Karpas-422 (cell line): ENCODE results near the gene JAZF1. TPM values are rescaled to one million over a fixed set of nuclear protein-coding genes. Genes with fewer than 3 reads are reported as not detected.
"Not testable (repeated sequence)": the region's sequence is repeated elsewhere in the genome, so short reads cannot be mapped to it uniquely, and the experiment has no call there.

ENCODE experiments used
- DNase-seq: peaks from one replicate; pipeline ENCODE4 v3.0.0-alpha.2; 2015
- H2AFZ ChIP-seq: fragments of 200-600 bp; sonication (generic); 2 replicates; pipeline ENCODE4 v1.6.1; 2014; ENCODE audit warnings: antibody characterized with exemption, low read length, mixed read lengths
- H3K27ac ChIP-seq: fragments of 200-600 bp; sonication (generic); 2 replicates; pipeline ENCODE4 v1.5.1; 2014; ENCODE audit warnings: mild to moderate bottlenecking, low read length, moderate library complexity
- H3K27me3 ChIP-seq: fragments of 200-600 bp; sonication (generic); 2 replicates; pipeline ENCODE4 v1.6.1; 2014; ENCODE audit warnings: low read length, mixed read lengths
- H3K36me3 ChIP-seq: fragments of 200-600 bp; sonication (generic); 2 replicates; pipeline ENCODE4 v1.6.1; 2014; ENCODE audit warnings: low read length, mixed read lengths; ENCODE audit not compliant: insufficient read depth
- H3K4me1 ChIP-seq: fragments of 200-600 bp; sonication (generic); 2 replicates; pipeline ENCODE4 v1.6.1; 2014; ENCODE audit warnings: mild to moderate bottlenecking, low read length, mixed read lengths
- H3K4me2 ChIP-seq: fragments of 200-600 bp; sonication (generic); 2 replicates; pipeline ENCODE4 v1.6.1; 2014; ENCODE audit warnings: low read length, low read depth, mild to moderate bottlenecking; ENCODE audit not compliant: poor library complexity, severe bottlenecking
- H3K4me3 ChIP-seq: fragments of 200-600 bp; sonication (generic); 2 replicates; pipeline ENCODE4 v1.5.1; 2014; ENCODE audit warnings: mild to moderate bottlenecking, antibody characterized with exemption, low read length, mixed read lengths
- H3K79me2 ChIP-seq: fragments of 200-600 bp; sonication (generic); 2 replicates; pipeline ENCODE4 v1.6.1; 2014; ENCODE audit warnings: mild to moderate bottlenecking, low read length, mixed read lengths
- H3K9ac ChIP-seq: fragments of 200-600 bp; sonication (generic); 2 replicates; pipeline ENCODE4 v1.6.0; 2014; ENCODE audit warnings: low read length
- H3K9me2 ChIP-seq: fragments of 200-600 bp; sonication (generic), shearing (Covaris generic); replicated peaks from 2 replicates; pipeline ENCODE4 v1.6.0; 2014; ENCODE audit warnings: mild to moderate bottlenecking, low read length, moderate library complexity; ENCODE audit not compliant: insufficient read depth
- H3K9me3 ChIP-seq: fragments of 300-700, 200-600 bp; sonication (generic); 2 replicates; pipeline ENCODE4 v1.6.1; 2014; ENCODE audit warnings: low read length, mixed read lengths
- H4K20me1 ChIP-seq: fragments of 200-600 bp; sonication (generic); 2 replicates; pipeline ENCODE4 v1.6.1; 2014; ENCODE audit warnings: mild to moderate bottlenecking, antibody characterized with exemption, low read length, low read depth; ENCODE audit not compliant: insufficient read depth
- total RNA-seq: library from RNA; depleted of rRNA; stranded (reverse); fragments of >200 nt; shearing (Covaris generic); gene quantifications from 2 replicates; pipeline ENCODE4 v1.2.3, GENCODE V29; 2014; ENCODE audit warnings: low replicate concordance

Gene JAZF1
- total RNA-seq, 1 experiment from 2014 or later: 4.2 TPM

DNA sequence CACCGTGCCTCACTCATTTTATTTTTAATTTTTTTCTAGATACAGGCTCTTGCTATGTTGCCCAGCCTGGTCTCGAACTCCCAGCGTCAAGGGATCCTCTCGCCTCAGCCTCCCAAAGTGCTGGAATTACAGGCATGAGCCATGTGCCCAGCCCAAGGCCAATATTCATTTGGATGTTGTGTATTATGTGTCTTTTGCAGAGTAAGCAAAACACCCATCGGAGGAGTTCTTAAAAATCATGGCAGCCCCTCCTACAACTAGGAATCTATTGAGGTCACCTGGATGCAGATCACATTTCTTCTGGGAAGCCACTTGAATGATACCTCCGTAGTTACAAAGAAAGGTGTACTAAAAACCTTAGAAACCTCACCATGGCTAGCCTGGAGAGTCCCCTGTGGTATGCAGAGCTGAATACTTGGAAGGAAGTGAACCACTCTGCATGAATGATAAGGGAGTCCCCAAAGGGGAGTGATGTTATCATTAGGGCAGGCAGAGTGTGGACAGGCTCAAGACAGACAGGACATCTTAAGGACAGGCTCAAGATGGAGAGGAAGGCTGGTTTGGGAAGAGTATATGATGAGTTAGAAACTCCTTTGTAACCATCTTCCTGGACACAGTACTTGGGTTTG is 254.9 kb downstream of the JAZF1 start:
- Histone ChIP-seq H3K9ac (no peak overlapping the region), H3K27ac (no peak overlapping the region), H3K79me2 (no peaks in the 10 kb centered on the region), H3K4me3 (no peak overlapping the region), H3K9me3 (no peaks in the 10 kb centered on the region), H4K20me1 (no peaks in the 10 kb centered on the region), H3K9me2 (no peaks in the 10 kb centered on the region), H2AFZ (no peak overlapping the region), H3K4me2 (no peak overlapping the region), H3K4me1 (peaks cover 47% of the 10 kb centered on the region), H3K36me3 (no peaks in the 10 kb centered on the region), H3K27me3 (no peaks in the 10 kb centered on the region)
- no peak for DNase-seq

GRCh38 chr7:27923642-27923980 is 257.0 kb downstream of the JAZF1 start:
- no peaks in the 10 kb centered on the region for H3K9me3 ChIP-seq
- H3K9me2 ChIP-seq: no peaks in the 10 kb centered on the region
- 0 out of 2 replicates have a peak overlapping the region, but pooled peaks have one; percentile 2 for H3K4me3 ChIP-seq
- no peak overlapping the region for H2AFZ ChIP-seq
- H3K27ac ChIP-seq: peak overlapping the region; percentile 16; the same call in 1 of the 2 replicates
- H3K79me2 ChIP-seq: no peaks in the 10 kb centered on the region
- no peak overlapping the region for H3K9ac ChIP-seq
- peak; percentile 44 for DNase-seq
- no peaks in the 10 kb centered on the region for H3K27me3 ChIP-seq
- no peaks in the 10 kb centered on the region for H4K20me1 ChIP-seq
- no peaks in the 10 kb centered on the region for H3K36me3 ChIP-seq
- peak overlapping the region; percentile 55 for H3K4me2 ChIP-seq
- peaks cover 66% of the 10 kb centered on the region for H3K4me1 ChIP-seq

- peak overlapping the region; percentile 55 for H3K4me2 ChIP-seq
- 0 out of 2 replicates have a peak overlapping the region, but pooled peaks have one; percentile 2 for H3K4me3 ChIP-seq
- peak overlapping the region; percentile 65 for H2AFZ ChIP-seq
- H3K79me2 ChIP-seq: no peaks in the 10 kb centered on the region
- peaks cover 71% of the 10 kb centered on the region for H3K4me1 ChIP-seq
- peak; percentile 61 for DNase-seq
- no peaks in the 10 kb centered on the region for H3K9me2 ChIP-seq
- H3K27ac ChIP-seq: peak overlapping the region; percentile 42
- no peaks in the 10 kb centered on the region for H3K9me3 ChIP-seq
- H3K27me3 ChIP-seq: no peaks in the 10 kb centered on the region
- no peaks in the 10 kb centered on the region for H3K36me3 ChIP-seq
- no peaks in the 10 kb centered on the region for H4K20me1 ChIP-seq
- no peak overlapping the region; the same call in 1 of the 2 replicates for H3K9ac ChIP-seq
Measured at GRCh38 chr7:27922907-27923641, 257.5 kb downstream of the JAZF1 start.

- H4K20me1 ChIP-seq: not testable (repeated sequence)
- H3K27ac ChIP-seq: peak overlapping the region; percentile 42
Measured at GRCh38 chr7:27922389-27922788, 258.2 kb downstream of the JAZF1 start.

DNA sequence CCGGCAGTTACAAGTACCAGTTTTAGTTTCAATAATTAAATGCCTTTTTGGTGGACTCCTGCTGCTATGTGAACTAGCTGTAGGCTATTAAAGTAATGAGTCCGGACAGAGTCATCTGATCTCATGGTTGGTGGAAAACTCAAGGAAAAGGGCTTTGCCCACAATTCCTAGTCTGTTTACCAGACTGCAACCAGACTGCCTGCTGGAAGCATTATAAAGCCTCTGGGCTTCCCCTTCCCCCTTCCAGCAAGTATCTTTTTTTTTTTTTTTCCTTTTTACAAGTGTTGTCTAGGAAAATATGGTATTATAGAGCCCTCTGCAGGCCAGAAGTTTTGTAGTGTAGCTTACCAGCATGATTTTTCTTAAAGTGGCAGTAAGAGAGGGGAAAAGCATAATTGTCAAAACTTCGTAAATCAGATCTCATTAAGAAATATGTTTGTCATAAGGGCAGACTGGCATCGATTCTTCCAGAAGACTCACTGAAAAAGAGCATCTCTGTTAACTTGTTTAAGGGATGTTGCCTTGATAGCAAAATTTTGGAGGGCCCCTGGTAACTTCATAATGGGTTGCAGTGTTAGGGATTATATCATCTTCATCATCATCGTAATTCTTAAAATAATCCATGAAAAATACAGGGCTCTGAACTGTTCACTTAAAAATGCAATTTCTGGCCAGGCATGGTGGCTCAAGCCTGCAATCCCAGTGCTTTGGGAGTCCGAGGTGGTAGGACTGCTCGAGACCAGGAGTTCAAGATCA is 259.3 kb downstream of the JAZF1 start:
- Histone ChIP-seq H2AFZ (peak overlapping the region; percentile 27; the same call in 1 of the 2 replicates), H3K36me3 (no peaks in the 10 kb centered on the region), H3K9me3 (no peaks in the 10 kb centered on the region), H3K79me2 (no peaks in the 10 kb centered on the region), H3K9me2 (no peaks in the 10 kb centered on the region), H3K4me3 (peak overlapping the region; percentile 41; the same call in 1 of the 2 replicates), H3K4me2 (peak overlapping the region; percentile 60), H3K4me1 (peaks cover 80% of the 10 kb centered on the region), H4K20me1 (no peaks in the 10 kb centered on the region), H3K27ac (0 out of 2 replicates have a peak overlapping the region, but pooled peaks have one; percentile 6), H3K9ac (0 out of 2 replicates have a peak overlapping the region, but pooled peaks have one; percentile 31), H3K27me3 (no peaks in the 10 kb centered on the region)
- DNase-seq: peak; percentile 90

More at GRCh38 chr7:27922389-27922788, 258.2 kb downstream of the JAZF1 start:
- peaks cover 78% of the 10 kb centered on the region for H3K4me1 ChIP-seq
- H3K36me3 ChIP-seq, H3K9me2 ChIP-seq, H3K9ac ChIP-seq, H3K4me3 ChIP-seq, DNase-seq, H3K27me3 ChIP-seq, H3K9me3 ChIP-seq, H3K79me2 ChIP-seq: not testable (repeated sequence)
- peak overlapping the region; percentile 55 for H3K4me2 ChIP-seq
- peak overlapping the region; percentile 65 for H2AFZ ChIP-seq

DNA sequence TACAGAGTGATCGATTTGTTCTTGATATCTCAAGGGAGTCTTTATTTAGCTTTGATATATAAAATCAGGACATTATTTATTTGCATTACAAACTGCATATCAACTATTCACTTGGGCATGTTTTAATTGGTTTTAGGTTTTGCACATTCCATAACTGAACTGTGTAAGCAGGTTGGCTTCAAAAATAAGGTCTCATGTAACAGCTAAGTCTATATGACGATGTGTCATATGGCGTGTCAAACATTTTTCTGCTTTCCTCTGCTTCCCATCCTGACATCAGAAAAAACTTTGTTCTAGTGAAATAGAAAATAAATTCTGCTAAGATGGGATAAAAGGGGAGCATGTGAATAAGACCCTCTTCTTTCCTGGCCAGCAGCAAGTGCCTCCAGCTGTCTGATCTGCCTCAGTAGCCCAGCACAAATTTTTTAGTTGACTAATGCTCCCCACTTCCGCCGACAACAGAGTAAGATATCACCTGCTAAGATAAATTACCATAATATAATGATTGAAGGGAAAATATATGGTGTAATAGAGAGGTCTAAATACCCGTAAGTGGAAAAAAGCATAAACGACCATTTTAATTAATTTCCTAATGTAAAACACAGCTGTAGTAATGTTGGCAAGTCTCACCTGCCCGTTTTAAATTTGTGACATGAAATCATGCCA is 260.2 kb downstream of the JAZF1 start:
- H2AFZ ChIP-seq: no peak overlapping the region
- no peaks in the 10 kb centered on the region for H3K9me3 ChIP-seq
- H3K79me2 ChIP-seq: no peaks in the 10 kb centered on the region
- H3K9ac ChIP-seq: no peak overlapping the region
- H3K4me2 ChIP-seq: peak overlapping the region; percentile 60
- peaks cover 75% of the 10 kb centered on the region for H3K4me1 ChIP-seq
- H4K20me1 ChIP-seq: no peaks in the 10 kb centered on the region
- no peaks in the 10 kb centered on the region for H3K27me3 ChIP-seq
- H3K36me3 ChIP-seq: no peaks in the 10 kb centered on the region
- H3K4me3 ChIP-seq: 0 out of 2 replicates have a peak overlapping the region, but pooled peaks have one; percentile 41
- no peaks in the 10 kb centered on the region for H3K9me2 ChIP-seq
- no peak overlapping the region for H3K27ac ChIP-seq
- no peak for DNase-seq

DNA sequence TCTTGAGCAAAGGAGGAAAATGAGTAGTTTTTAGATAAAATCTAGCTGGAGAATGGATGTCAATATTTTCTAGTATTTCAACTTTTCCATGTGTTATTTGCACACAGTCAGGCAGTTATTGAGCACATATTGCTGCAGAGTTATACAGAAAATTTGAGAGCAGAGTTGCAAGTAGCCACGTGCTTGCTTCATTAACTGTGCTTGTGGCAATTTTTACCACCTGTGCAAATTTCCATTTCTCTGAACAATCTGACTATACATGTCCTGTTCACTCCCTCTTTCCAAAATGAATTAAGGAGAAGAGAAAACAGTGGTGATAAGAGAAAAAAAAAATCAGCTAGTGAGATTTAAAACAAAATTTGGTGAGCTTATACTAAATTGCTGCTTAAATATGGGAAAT is 262.1 kb downstream of the JAZF1 start:
- Histone ChIP-seq H3K4me2 (peak overlapping the region; percentile 54), H3K9me2 (no peaks in the 10 kb centered on the region), H3K4me1 (peaks cover 61% of the 10 kb centered on the region), H3K36me3 (no peaks in the 10 kb centered on the region), H3K9ac (no peak overlapping the region), H4K20me1 (no peaks in the 10 kb centered on the region), H3K27me3 (no peaks in the 10 kb centered on the region), H3K4me3 (no peak overlapping the region), H3K9me3 (no peaks in the 10 kb centered on the region), H3K27ac (no peak overlapping the region), H3K79me2 (no peaks in the 10 kb centered on the region), H2AFZ (no peak overlapping the region)
- DNase-seq: peak; percentile 52
